SK-N-SH (cell line): Measurements from ENCODE around the gene GRIP2. TPM values are rescaled to one million over a fixed set of nuclear protein-coding genes. Genes with fewer than 3 reads are reported as not detected.

Experiments
- CTCF ChIA-PET: fragments of 300-600, 350-600 bp; formaldehyde crosslinking; extraction: SDS; loops from one replicate; lab custom pipeline; 2021; lab: Yijun Ruan, JAX
- POLR2A ChIA-PET: fragments of 350-600 bp; sonication (Branson Sonifier 250); formaldehyde crosslinking; extraction: SDS; loops from one replicate; lab custom pipeline; 2020; ENCODE audit warnings: antibody characterized with exemption, inconsistent platforms; lab: Yijun Ruan, JAX
- DNase-seq: peaks from one replicate; pipeline ENCODE4 v3.0.0; 2012
- H2AFZ ChIP-seq: fragments of 200-600 bp; sonication (generic); 2 replicates; pipeline ENCODE4 v1.8.1; 2016; ENCODE audit warnings: antibody characterized with exemption, mild to moderate bottlenecking, low read depth
- H3F3A ChIP-seq: fragments of 200-600 bp; sonication (generic); replicated peaks from 2 replicates; pipeline ENCODE3; 2016; ENCODE audit warnings: antibody characterized with exemption, mild to moderate bottlenecking; ENCODE audit not compliant: insufficient read depth
- H3K27ac ChIP-seq, 2 experiments: fragments of 200-500 bp in 1 of 2; fragments of 200-600 bp in 1 of 2; sonication (Bioruptor generic) in 1 of 2; sonication (generic), shearing (Covaris generic) in 1 of 2; 2 replicates each; pipeline versions ENCODE4 v1.5.1 to v1.6.1; 2014 to 2016; ENCODE audit warnings: low read depth in 2 of 2, inconsistent platforms in 1 of 2, low read length in 1 of 2, mild to moderate bottlenecking in 1 of 2, mixed read lengths in 1 of 2
- H3K27me3 ChIP-seq: fragments of 200-600 bp; sonication (generic), shearing (Covaris generic); 2 replicates; pipeline ENCODE4 v1.6.1; 2016; ENCODE audit warnings: mixed run types; ENCODE audit not compliant: insufficient read depth
- H3K36me3 ChIP-seq, 2 experiments: fragments of 200-500 bp in 1 of 2; fragments of 200-600 bp in 1 of 2; sonication (Bioruptor generic) in 1 of 2; sonication (generic) in 1 of 2; replicated peaks in 1 of 2; 2 replicates each; pipeline versions ENCODE3 to v1.5.1; 2014 to 2016; ENCODE audit warnings: low read length in 1 of 2, mild to moderate bottlenecking in 1 of 2; ENCODE audit not compliant: insufficient read depth in 2 of 2, control insufficient read depth in 1 of 2
- H3K4me1 ChIP-seq, 2 experiments: fragments of 200-500 bp in 1 of 2; fragments of 200-600 bp in 1 of 2; sonication (Bioruptor generic) in 1 of 2; sonication (generic), shearing (Covaris generic) in 1 of 2; 2 replicates each; pipeline versions ENCODE4 v1.5.1 to v1.6.1; 2014 to 2016; ENCODE audit warnings: low read depth in 1 of 2, low read length in 1 of 2, mixed run types in 1 of 2; ENCODE audit not compliant: insufficient read depth in 2 of 2, control insufficient read depth in 1 of 2
- H3K4me2 ChIP-seq: fragments of 200-600 bp; sonication (generic), shearing (Covaris generic); 2 replicates; pipeline ENCODE4 v1.6.1; 2017; ENCODE audit warnings: mixed run types
- H3K4me3 ChIP-seq, 2 experiments: fragments of 200-500 bp in 1 of 2; fragments of 200-600 bp in 1 of 2; sonication (Bioruptor generic) in 1 of 2; sonication (generic), shearing (Covaris generic) in 1 of 2; 2 replicates each; pipeline versions ENCODE4 v1.5.1 to v1.8.1; 2014 to 2016; ENCODE audit warnings: low read depth in 2 of 2, inconsistent platforms in 1 of 2, low read length in 1 of 2, mild to moderate bottlenecking in 1 of 2, mixed read lengths in 1 of 2, moderate library complexity in 1 of 2
- H3K79me2 ChIP-seq: fragments of 200-600 bp; sonication (generic); 2 replicates; pipeline ENCODE4 v1.8.1; 2017; ENCODE audit warnings: mild to moderate bottlenecking; ENCODE audit not compliant: insufficient read depth
- H3K9ac ChIP-seq: fragments of 200-600 bp; sonication (generic); 2 replicates; pipeline ENCODE4 v1.6.1; 2017; ENCODE audit warnings: mixed run types
- H3K9me2 ChIP-seq: fragments of 200-600 bp; sonication (generic); 2 replicates; pipeline ENCODE4 v1.6.1; 2017; ENCODE audit warnings: mixed run types
- H3K9me3 ChIP-seq: fragments of 200-600 bp; sonication (generic); 2 replicates; pipeline ENCODE4 v1.6.1; 2017; ENCODE audit warnings: mixed run types, mild to moderate bottlenecking, moderate library complexity
- H4K20me1 ChIP-seq: fragments of 200-600 bp; sonication (generic); 2 replicates; pipeline ENCODE4 v1.6.1; 2017; ENCODE audit warnings: mild to moderate bottlenecking, mixed run types; ENCODE audit not compliant: insufficient read depth
- FOXJ3 ChIP-seq: sonication (generic); formaldehyde crosslinking; IDR thresholded peaks from 2 replicates; pipeline ENCODE4 v1.5.1; 2020; ENCODE audit warnings: mild to moderate bottlenecking, missing genetic modification reagents
- MXI1 ChIP-seq: IDR thresholded peaks from 2 replicates; pipeline ENCODE4 v1.6.1; 2012; ENCODE audit warnings: mild to moderate bottlenecking, low read depth, low read length, improper control_type of control experiment
- PBX3 ChIP-seq: IDR thresholded peaks from 2 replicates; pipeline ENCODE4; 2012
- REST ChIP-seq: IDR thresholded peaks from 2 replicates; pipeline ENCODE4 v1.6.1; 2012; ENCODE audit warnings: mild to moderate bottlenecking, low read depth, low read length, moderate library complexity
- RXRA ChIP-seq: IDR thresholded peaks from 2 replicates; pipeline ENCODE4 v1.4.0; 2012; ENCODE audit warnings: low read depth, mild to moderate bottlenecking, borderline replicate concordance
- SIN3A ChIP-seq: IDR thresholded peaks from 2 replicates; pipeline ENCODE4 v1.6.1; 2012; ENCODE audit warnings: low read depth, mild to moderate bottlenecking, low read length, moderate library complexity, borderline replicate concordance
- USF1 ChIP-seq: IDR thresholded peaks from 2 replicates; pipeline ENCODE4 v1.4.0; 2012; ENCODE audit warnings: low read depth, borderline replicate concordance
- ZBTB33 ChIP-seq: IDR thresholded peaks from 2 replicates; pipeline ENCODE4 v1.4.0; 2012; ENCODE audit warnings: low read depth, borderline replicate concordance
- WGBS: methylation state at CpG from one replicate; pipeline ENCODE4 v1.1.6; 2017; ENCODE audit warnings: low lambda C conversion rate; 5-methylcytosine and 5-hydroxymethylcytosine counted together
- polyA plus RNA-seq, 3 experiments: library from polyadenylated mRNA; depleted of rRNA; stranded (reverse); fragments of >200 nt; gene quantifications; 2 replicates each; pipeline ENCODE4 v1.2.3, GENCODE V29; 2012

GRIP2 gene
- polyA plus RNA-seq, 1 of the 3 experiments (the other 2 are of a cell fraction) = 0.15 TPM

GRCh38 chr3:14492948-14493881 lies 46.9 kb downstream of the GRIP2 start (continued):
- TF ChIP-seq USF1 = no peak
- no peak for TF ChIP-seq SIN3A
- TF ChIP-seq FOXJ3 (CRISPR knock-in tag) = no peak
- TF ChIP-seq PBX3 = no peak
- TF ChIP-seq MXI1 = no peak

- POLR2A ChIA-PET = no interaction called here
- H3K9ac ChIP-seq = no peak overlapping the region
- no peaks in the 10 kb centered on the region for H3K9me3 ChIP-seq
- no peak overlapping the region for H3K27ac ChIP-seq
- H3K9me2 ChIP-seq = no peaks in the 10 kb centered on the region
- H3K27me3 ChIP-seq = no peaks in the 10 kb centered on the region
- no peak for DNase-seq
- H3K4me3 ChIP-seq = no peak overlapping the region
- TF ChIP-seq REST (no peak), ZBTB33 (no peak), RXRA (no peak)
- TF ChIP-seq, all 33 proteins: peak for 0
- no peak overlapping the region for H3K4me2 ChIP-seq
- no peaks in the 10 kb centered on the region for H3K79me2 ChIP-seq
- H3K4me1 ChIP-seq = no peaks in the 10 kb centered on the region; a peak in 1 of 4 replicates
- H3F3A ChIP-seq = no peaks in the 10 kb centered on the region
- 92% methylated on average over 11 of the region's 17 CpGs for WGBS
- H4K20me1 ChIP-seq = 0 out of 2 replicates have a peak, but pooled peaks cover 4% of the 10 kb centered on the region
- CTCF ChIA-PET = interaction anchor here (0.9 to 1.4 kb wide), 4 partner anchors 12 to 288 kb away, joined by 3 read pairs; no protein-coding TSS in a partner anchor
- H3K36me3 ChIP-seq = peaks cover 0 to 7% of the 10 kb centered on the region in 2 experiments
- no peak overlapping the region for H2AFZ ChIP-seq
Measured at GRCh38 chr3:14491396-14492190, 48.5 kb downstream of the GRIP2 start.
